ENCODE data around the gene TF. TPM values are rescaled to one million over a fixed set of nuclear protein-coding genes. Genes with fewer than 3 reads are reported as not detected.

Gene TF
- total RNA-seq, 1 experiment from 2014 or later, result 0.09 TPM

GRCh38 chr3:133841196-133841595 lies 95.0 kb downstream of the TF start:
- Mint-ChIP-seq H3K27ac (no peak overlapping the region), H3K4me3 (no peak overlapping the region), H3K36me3 (ENCODE audit: insufficient read depth in 1 of 3, low read depth in 3 of 3) (peaks cover 0 to 3% (median 0%) of the 10 kb centered on the region in 3 experiments; a peak in 1 of 7 replicates), H3K9me3 (no peaks in the 10 kb centered on the region), H3K4me1 (peaks cover 5 to 6% of the 10 kb centered on the region in 2 experiments; a peak in 1 of 4 replicates), H3K27me3 (ENCODE audit: low read depth) (no peaks in the 10 kb centered on the region; the same call in 1 of the 2 replicates)
- Histone ChIP-seq H2BK5ac (ENCODE audit: insufficient read length, low read length) (no peak overlapping the region), H3K27ac (ENCODE audit: insufficient read length, low read depth, low read length) (no peak overlapping the region), H4K5ac (ENCODE audit: insufficient read length, low read depth, low read length) (no peak overlapping the region), H3K9ac (ENCODE audit: extremely low read depth, insufficient read length, low read length) (no peak overlapping the region), H3K14ac (ENCODE audit: insufficient read depth, low read length) (no peak overlapping the region; the same call in 1 of the 2 replicates), H3K56ac (ENCODE audit: insufficient read length, low read depth, low read length) (no peak overlapping the region), H3K79me2 (ENCODE audit: insufficient read depth, low read length) (no peaks in the 10 kb centered on the region), H3K4ac (ENCODE audit: low read depth, low read length) (no peak overlapping the region), H2BK20ac (ENCODE audit: low read depth, low read length, poor library complexity, severe bottlenecking) (no peak overlapping the region), H3K23me2 (ENCODE audit: insufficient read length, low read depth, low read length, poor library complexity, severe bottlenecking) (no peaks in the 10 kb centered on the region), H3K4me1 (ENCODE audit: insufficient read depth, low read length) (no peaks in the 10 kb centered on the region), H2BK15ac (ENCODE audit: low read depth, low read length) (no peak overlapping the region), H4K8ac (replicated peaks; ENCODE audit: insufficient read length, low read depth, low read length) (no peak overlapping the region), H3T11ph (ENCODE audit: low read length) (no peak overlapping the region), H2AFZ (ENCODE audit: low read length) (no peak overlapping the region), H3K9me3 (ENCODE audit: control insufficient read depth, low read depth, low read length) (no peaks in the 10 kb centered on the region), H4K91ac (ENCODE audit: insufficient read length, low read depth, low read length) (no peak overlapping the region), H3K79me1 (ENCODE audit: insufficient read depth, low read depth, low read length, poor library complexity, severe bottlenecking) (no peaks in the 10 kb centered on the region), H3K27me3 (ENCODE audit: insufficient read depth, low read length) (no peaks in the 10 kb centered on the region), H2BK120ac (ENCODE audit: low read depth, low read length, poor library complexity, severe bottlenecking) (no peak overlapping the region), H2AK5ac (ENCODE audit: insufficient read length, low read length) (no peak overlapping the region), H3K4me2 (ENCODE audit: insufficient read depth, insufficient read length, low read length) (no peak overlapping the region), H3K23ac (ENCODE audit: insufficient read length, low read depth, low read length) (no peak overlapping the region), H2BK12ac (ENCODE audit: insufficient read length, low read depth, low read length) (no peak overlapping the region), H3K18ac (ENCODE audit: insufficient read length, low read depth, low read length) (no peak overlapping the region), H4K20me1 (ENCODE audit: control insufficient read depth, insufficient read depth, insufficient read length) (no peaks in the 10 kb centered on the region)
- DNase-seq, result no peak
- WGBS (ENCODE audit: extremely low coverage, insufficient read length, low lambda C conversion rate), result no CpG with 5 or more reads among the region's 8 CpGs
- TF ChIP-seq, protein P1, sequence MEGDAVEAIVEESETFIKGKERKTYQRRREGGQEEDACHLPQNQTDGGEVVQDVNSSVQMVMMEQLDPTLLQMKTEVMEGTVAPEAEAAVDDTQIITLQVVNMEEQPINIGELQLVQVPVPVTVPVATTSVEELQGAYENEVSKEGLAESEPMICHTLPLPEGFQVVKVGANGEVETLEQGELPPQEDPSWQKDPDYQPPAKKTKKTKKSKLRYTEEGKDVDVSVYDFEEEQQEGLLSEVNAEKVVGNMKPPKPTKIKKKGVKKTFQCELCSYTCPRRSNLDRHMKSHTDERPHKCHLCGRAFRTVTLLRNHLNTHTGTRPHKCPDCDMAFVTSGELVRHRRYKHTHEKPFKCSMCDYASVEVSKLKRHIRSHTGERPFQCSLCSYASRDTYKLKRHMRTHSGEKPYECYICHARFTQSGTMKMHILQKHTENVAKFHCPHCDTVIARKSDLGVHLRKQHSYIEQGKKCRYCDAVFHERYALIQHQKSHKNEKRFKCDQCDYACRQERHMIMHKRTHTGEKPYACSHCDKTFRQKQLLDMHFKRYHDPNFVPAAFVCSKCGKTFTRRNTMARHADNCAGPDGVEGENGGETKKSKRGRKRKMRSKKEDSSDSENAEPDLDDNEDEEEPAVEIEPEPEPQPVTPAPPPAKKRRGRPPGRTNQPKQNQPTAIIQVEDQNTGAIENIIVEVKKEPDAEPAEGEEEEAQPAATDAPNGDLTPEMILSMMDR (conservative IDR thresholded peaks at IDR 0.05), result no peak

All from H9 (cell line).